Glutamatergic neuron (in vitro differentiated cells): ENCODE data around the gene EPB41L1. TPM values are rescaled to one million over a fixed set of nuclear protein-coding genes. Genes with fewer than 3 reads are reported as not detected.
A peak's percentile ranks its signal among the peaks of the same experiment; 100 is the strongest.

Experiments
- DNase-seq: peaks from one replicate; pipeline ENCODE4 v3.0.0; 2022
- H3K27ac Mint-ChIP-seq: one replicate; pipeline ENCODE4 v1.8.0; 2020; ENCODE audit warnings: mild to moderate bottlenecking, mixed read lengths, inconsistent platforms; ENCODE audit not compliant: unreplicated experiment
- H3K27me3 Mint-ChIP-seq: one replicate; pipeline ENCODE4 v1.8.0; 2020; ENCODE audit warnings: mild to moderate bottlenecking, moderate library complexity, mixed read lengths, inconsistent platforms; ENCODE audit not compliant: unreplicated experiment
- H3K36me3 Mint-ChIP-seq: one replicate; pipeline ENCODE4 v1.8.0; 2020; ENCODE audit warnings: mild to moderate bottlenecking, mixed read lengths, inconsistent platforms; ENCODE audit not compliant: unreplicated experiment
- H3K4me1 Mint-ChIP-seq: one replicate; pipeline ENCODE4 v1.8.0; 2020; ENCODE audit warnings: mild to moderate bottlenecking, low read depth, mixed read lengths, inconsistent platforms; ENCODE audit not compliant: unreplicated experiment
- H3K4me3 Mint-ChIP-seq: one replicate; pipeline ENCODE4 v1.8.0; 2020; ENCODE audit warnings: mild to moderate bottlenecking, mixed read lengths, inconsistent platforms; ENCODE audit not compliant: unreplicated experiment
- H3K9me3 Mint-ChIP-seq: one replicate; pipeline ENCODE4 v1.8.0; 2020; ENCODE audit warnings: mild to moderate bottlenecking, moderate library complexity, mixed read lengths, inconsistent platforms; ENCODE audit not compliant: unreplicated experiment
- CTCF ChIP-seq: fragments of 200-600 bp; sonication (generic); IDR thresholded peaks from one replicate; pipeline ENCODE4 v1.5.0; 2021; ENCODE audit not compliant: partially characterized antibody, unreplicated experiment
- total RNA-seq: library from RNA; stranded (reverse); fragmentation: NEBNext Ultra II Directional; extraction: Animal tissue kit (Norgen Biotek cat#: 25700); gene quantifications from one replicate; pipeline ENCODE4 v1.2.1, GENCODE V29; 2021; ENCODE audit not compliant: unreplicated experiment

The EPB41L1 gene
- total RNA-seq, 1 donor from 2014 or later, result 54.1 TPM

- Mint-ChIP-seq H3K36me3 (no peaks in the 10 kb centered on the region), H3K27me3 (peaks cover 7% of the 10 kb centered on the region), H3K9me3 (peaks cover 2% of the 10 kb centered on the region), H3K27ac (peak within 1 kb of the TSS; percentile 97), H3K4me1 (peaks cover 10% of the 10 kb centered on the region), H3K4me3 (peak within 1 kb of the TSS; percentile 94)
- peak; percentile 84 for DNase-seq
- TF ChIP-seq CTCF, result no peak
Observed at GRCh38 chr20:36235892-36236785, 81.6 kb downstream of the EPB41L1 start, which contains the start of gene AAR2. TSS of gene AAR2 (plus strand) at chr20:36236478. CDS start at chr20:36239869, 3,391 bp downstream.

GRCh38 chr20:36236786-36237121 is 82.2 kb downstream of the EPB41L1 start:
- H3K27me3 Mint-ChIP-seq, result peaks cover 7% of the 10 kb centered on the region
- peak overlapping the region; percentile 97 for H3K27ac Mint-ChIP-seq
- no peak for TF ChIP-seq CTCF
- peaks cover 10% of the 10 kb centered on the region for H3K4me1 Mint-ChIP-seq
- DNase-seq, result no peak
- H3K9me3 Mint-ChIP-seq, result peaks cover 2% of the 10 kb centered on the region
- no peaks in the 10 kb centered on the region for H3K36me3 Mint-ChIP-seq
- H3K4me3 Mint-ChIP-seq, result peak overlapping the region; percentile 94

GRCh38 chr20:36237477-36237876 is 82.9 kb downstream of the EPB41L1 start:
- peak overlapping the region; percentile 97 for H3K27ac Mint-ChIP-seq

GRCh38 chr20:36238153-36238552 is 83.6 kb downstream of the EPB41L1 start:
- no peaks in the 10 kb centered on the region for H3K36me3 Mint-ChIP-seq
- H3K4me1 Mint-ChIP-seq, result peaks cover 10% of the 10 kb centered on the region
- no peak for DNase-seq
- peaks cover 1% of the 10 kb centered on the region for H3K27me3 Mint-ChIP-seq
- no peak overlapping the region for H3K27ac Mint-ChIP-seq
- peaks cover 2% of the 10 kb centered on the region for H3K9me3 Mint-ChIP-seq
- no peak for TF ChIP-seq CTCF
- H3K4me3 Mint-ChIP-seq, result no peak overlapping the region

More at GRCh38 chr20:36237477-36237876, 82.9 kb downstream of the EPB41L1 start:
- DNase-seq, result no peak
- Mint-ChIP-seq H3K4me1 (peaks cover 10% of the 10 kb centered on the region), H3K9me3 (peaks cover 2% of the 10 kb centered on the region), H3K36me3 (no peaks in the 10 kb centered on the region), H3K27me3 (peaks cover 4% of the 10 kb centered on the region), H3K4me3 (peak overlapping the region; percentile 94)
- no peak for TF ChIP-seq CTCF

- peaks cover 1% of the 10 kb centered on the region for H3K27me3 Mint-ChIP-seq
- H3K4me1 Mint-ChIP-seq, result peaks cover 10% of the 10 kb centered on the region
- no peak overlapping the region for H3K27ac Mint-ChIP-seq
- no peaks in the 10 kb centered on the region for H3K36me3 Mint-ChIP-seq
- no peak for TF ChIP-seq CTCF
- H3K4me3 Mint-ChIP-seq, result no peak overlapping the region
- DNase-seq, result no peak
- H3K9me3 Mint-ChIP-seq, result peaks cover 2% of the 10 kb centered on the region
Observed at GRCh38 chr20:36238760-36239159, 84.2 kb downstream of the EPB41L1 start.
